IPS-NIHi7 (cell line): Measurements from ENCODE around the gene TMEM30A.
A peak's percentile ranks its signal among the peaks of the same experiment; 100 is the strongest.

ENCODE experiments used
- DNase-seq: peaks from one replicate; pipeline ENCODE4 v3.0.0; 2012; ENCODE audit warnings: mixed read lengths; ENCODE audit errors: extremely low spot score

Gene TMEM30A

DNA sequence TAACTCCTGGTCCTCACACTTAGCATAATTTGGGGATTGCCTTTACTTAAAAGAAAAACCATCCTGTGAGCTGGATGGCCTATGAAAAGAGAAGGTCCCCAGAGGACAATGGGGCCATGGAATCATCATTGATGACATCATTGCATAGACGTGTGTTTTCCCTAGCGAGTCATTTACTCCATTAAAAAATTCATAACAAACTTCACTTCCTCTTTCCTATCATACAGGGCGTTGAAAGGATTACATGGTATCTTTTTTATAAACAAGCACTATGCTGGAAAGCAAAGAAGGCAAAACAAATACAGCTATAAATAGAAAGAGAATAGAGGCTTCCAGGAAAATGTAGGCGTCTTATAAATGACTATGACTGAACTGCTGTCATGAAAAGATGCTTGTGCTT, 67.4 kb downstream of the TMEM30A start:
- no peak for DNase-seq

DNA sequence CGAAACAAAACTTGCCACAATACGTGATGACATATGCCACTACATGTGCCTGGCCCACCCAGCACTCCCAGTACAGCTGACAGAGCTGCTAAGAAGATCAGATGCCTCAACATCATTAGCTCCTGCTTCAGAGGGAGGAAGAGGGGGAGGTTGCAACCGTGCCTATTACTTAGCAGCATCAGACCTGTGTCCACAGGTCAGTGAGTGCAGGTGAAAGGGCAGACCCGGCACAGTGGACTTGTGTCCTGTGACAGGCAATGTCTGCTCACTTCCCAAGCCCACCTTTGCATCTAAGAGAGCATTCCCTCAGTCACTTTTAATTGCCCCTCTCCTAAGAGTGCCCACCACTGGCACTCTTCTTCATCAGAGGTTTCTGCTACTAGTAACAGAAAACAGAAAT, 69.3 kb downstream of the TMEM30A start:
- no peak for DNase-seq

DNA sequence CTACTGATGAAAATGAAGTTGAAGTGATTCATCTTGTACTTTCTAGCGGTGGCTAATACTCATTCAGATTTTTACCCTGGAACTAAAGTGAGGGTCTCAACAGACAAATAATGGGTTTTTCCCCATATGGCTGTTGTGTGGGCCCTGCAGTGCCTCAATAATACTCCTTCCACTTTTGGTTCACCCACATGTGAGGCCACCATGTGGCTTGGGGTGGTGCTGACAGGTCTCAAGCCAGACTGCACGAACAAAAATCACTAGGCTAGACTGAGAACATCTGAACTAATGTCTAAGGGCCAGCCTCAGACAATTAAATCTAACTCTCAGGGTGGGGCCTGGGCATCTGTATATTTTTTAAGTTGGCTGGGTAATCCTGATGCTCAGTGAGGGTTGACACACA, 70.9 kb downstream of the TMEM30A start:
- DNase-seq, result no peak

DNA sequence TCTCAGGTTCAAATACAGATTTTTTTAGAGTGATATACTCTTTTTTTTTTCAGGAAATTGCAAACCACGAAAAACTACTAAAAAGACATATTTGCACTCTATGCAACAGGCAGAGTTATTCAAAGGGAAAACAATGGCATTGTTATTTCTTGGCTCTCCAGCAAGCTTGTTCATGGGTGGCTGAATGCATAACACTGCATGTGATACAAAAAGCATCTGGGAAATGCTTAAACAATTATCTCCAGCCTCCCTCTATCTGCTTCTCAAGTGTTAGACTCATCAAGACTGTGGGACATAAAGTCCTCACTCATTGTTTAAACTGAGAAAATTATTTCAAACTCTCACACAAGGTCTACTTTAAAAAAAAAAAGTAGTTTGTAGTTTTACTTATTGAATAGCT, 71.5 kb downstream of the TMEM30A start:
- no peak for DNase-seq

DNA sequence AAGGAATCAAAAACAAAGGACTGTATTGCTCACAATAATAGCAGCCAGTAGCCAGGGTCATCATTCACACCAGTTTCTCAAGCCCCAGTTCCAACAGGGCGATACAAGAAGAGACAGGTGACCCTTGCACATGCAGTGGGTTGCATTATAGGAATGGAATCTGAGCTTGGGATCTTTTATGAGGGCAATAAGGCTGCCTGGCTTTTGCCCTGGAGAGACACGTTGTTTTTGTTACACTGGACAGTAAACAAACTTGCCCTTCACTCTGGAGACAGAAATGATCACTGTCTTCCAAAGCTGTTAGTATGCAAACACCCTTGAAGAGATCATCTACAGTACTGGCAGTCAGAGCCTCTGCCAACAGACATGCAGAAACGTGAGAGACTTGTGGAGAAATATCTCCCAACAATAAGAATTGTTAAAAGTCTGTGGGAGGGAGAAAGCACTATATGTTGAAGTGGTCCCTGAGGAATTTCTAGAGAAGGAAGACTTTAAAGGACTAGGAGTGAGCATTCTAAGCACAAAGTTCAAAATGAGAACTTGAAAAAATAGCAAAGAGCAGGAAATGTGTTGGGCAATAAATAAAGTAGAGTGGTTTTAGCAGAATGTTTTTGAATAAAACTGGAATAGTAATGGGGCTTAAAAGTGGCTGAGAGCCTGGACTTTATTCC, 72.5 kb downstream of the TMEM30A start:
- DNase-seq, result no peak

DNA sequence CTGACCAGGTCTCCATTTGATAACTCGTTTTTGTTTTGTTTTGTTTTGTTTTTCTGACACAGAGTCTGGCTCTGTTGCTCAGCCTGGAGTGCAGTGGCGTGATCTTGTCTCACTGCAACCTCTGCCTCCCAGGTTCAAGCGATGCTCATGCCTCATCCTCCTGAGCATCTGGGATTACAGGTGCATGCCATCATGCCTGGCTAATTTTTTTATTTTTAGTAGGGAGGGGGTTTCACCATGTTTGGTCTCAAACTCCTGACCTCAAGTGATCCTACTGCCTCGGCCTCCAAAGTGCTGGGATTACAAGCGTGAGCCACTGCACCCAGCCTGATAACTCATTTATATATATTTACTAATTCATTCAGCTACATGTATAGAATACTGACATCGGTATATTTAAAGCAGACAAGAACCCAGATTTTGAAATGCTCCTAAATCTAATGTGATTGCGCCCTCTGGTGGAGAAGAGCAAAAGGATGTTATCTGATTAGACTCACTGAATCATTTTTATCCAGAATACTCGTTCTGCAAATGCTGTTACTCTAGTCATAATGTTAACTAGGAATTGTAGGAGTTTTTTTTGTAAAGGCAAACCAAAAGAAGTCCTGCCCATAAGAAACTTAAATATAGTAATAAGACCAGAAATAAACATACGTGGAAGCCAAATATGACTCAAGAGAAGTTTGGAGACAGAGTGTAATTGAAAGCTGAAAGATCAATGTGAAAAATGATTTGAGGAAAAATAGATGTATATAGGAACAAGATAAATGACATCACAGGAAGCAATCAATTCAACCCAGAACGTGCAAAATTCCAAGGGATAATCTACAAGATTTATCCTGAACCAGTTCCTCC, 73.5 kb downstream of the TMEM30A start:
- DNase-seq, result peak; percentile 20

DNA sequence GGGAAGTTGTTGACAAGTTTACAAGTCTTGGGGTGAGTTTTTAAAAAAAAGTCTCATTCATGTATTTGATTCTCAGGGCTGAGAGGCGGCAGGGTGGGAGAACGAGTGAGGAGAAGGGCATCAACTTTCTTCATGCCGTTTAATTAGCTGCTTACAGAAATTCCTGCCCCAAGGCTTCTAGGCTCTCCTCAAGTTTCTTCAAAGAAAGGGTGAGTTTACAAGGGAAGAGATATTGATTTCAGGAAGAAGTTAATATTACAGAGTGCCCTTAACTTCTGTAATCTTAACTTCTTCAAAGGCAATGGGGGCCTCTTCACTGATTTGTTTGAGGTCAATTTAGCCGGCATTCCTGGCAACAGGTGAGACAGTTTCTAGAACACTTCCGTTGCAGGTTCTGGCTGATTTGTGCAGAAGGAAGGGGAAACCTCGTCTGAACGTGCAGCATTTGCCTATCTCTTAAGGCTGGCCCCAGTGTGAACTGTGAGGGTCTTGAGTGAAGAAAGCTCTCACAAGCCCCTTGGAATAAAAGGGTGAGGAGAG, 75.3 kb downstream of the TMEM30A start:
- no peak for DNase-seq

DNA sequence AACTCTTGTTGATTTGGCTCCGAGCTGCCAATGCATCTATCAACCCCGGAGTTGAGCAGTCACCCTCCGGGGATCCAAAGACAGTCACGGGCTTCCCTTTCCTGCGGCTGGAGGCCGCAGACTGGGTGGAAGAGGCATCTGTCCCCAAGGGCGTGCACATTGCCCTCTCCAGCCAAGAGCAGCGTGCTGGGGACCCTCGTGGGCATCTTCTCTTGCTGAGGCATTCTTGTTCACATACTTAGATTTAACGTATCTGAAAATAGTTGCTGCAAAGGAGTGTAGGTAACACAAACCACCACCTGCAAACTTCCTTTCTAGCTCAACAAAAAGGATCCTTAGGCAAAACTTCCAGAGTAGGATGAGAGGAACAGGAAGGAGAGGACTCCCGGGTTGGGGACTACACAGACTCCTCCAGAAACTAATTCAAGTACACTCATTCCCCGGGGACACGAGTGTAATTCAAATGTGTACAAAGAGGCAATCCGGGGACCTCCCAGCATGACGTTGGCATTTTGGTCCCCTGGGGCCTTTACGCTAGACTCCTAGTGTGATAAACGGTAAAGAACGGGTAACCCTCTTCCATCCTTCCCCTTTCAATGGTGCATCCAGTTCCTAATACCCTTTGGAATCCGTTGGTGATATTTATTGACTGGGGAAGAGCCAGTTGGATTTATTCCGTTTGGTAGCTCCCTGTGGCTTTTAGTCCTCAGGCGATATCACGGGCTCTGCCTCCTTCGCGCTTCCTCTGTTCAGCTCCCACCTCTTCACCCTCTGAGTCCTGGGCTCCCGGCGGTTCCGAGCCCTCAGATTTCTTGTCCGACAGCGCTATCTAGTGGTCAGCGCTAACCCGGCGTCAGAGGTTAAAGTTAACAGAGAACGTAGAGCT, 76.1 kb downstream of the TMEM30A start:
- peak; percentile 79 for DNase-seq

DNA sequence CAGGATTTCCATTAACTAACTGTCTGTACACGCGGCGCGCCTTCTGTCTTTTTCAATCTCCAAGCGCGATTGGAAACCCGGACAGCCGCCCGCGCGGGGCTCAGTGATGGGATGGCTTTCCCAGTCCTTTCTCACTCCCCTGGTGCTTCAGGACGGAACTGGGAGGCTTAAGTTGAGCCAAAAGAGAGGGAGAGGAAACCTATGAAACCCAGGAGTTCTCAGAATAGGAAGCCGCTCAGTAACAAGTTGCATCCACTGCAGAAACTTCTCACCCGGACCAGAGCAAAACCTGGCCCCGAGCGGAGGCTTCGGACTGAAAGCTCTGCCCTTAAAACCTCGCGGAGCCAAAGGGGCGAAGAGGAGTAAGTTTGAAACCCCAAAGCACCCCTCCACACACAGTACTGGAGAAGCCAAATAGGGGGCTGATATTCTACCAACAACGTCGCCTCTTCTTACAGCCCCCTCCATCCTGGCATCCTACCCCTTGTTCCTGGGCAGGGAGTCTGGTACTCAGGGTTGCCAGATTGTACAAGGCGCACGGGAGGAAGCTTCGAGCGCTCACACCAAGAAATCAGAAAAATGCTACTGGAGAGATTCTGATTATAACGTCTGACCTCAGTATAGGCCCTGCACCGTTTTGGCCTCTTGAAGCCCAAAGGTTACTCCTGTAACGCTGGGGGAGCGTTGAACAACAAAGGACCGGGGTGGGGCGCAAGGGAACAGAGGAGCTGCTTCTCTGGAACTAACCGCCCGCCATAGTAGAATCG, 77.8 kb downstream of the TMEM30A start:
- peak; percentile 10 for DNase-seq

DNA sequence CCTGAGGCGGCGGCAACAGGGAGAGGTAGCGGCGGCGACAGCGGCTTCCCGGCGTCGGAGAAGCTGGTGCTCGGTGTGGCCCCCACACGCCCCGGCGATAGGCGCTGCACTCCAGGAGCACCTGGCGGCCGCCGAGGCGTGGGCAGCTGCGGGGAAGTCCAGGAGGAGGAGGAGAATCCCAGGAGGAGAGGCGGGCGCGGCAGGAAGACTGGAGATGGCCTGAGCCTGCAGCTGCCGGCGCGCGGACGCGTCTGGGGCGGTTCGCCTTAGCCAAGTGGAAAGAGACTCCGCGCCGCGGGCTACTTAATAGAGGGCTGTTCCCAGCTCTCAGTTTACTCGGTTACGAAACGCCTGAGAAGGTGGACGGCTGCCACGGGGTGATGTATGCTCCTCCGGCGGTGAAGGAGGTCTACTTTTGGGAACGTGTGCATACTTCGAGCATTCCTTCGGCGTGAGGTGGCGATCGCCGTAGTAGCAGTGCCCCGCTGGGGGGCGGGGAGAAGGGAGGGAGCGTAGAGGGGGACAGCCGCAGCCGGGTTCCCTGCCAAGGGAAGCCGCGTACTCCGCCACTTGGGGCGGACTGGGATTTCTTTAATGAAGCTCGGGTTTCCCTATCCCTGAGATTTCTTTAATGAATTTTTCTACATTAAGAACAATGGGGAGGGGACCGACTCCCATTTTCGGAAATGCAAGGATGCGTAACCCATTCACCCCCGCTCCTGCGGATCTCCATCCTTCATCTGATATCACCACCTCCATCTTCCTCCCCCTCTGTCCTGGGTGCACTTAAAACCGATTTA, 78.6 kb downstream of the TMEM30A start, which contains the start of gene COL12A1:
Gene COL12A1, minus strand, starts transcription at position 278 of the 800 bp plus-strand sequence. CDS start 3,261 bp downstream, outside the sequence.
- peak; percentile 65 for DNase-seq

DNA sequence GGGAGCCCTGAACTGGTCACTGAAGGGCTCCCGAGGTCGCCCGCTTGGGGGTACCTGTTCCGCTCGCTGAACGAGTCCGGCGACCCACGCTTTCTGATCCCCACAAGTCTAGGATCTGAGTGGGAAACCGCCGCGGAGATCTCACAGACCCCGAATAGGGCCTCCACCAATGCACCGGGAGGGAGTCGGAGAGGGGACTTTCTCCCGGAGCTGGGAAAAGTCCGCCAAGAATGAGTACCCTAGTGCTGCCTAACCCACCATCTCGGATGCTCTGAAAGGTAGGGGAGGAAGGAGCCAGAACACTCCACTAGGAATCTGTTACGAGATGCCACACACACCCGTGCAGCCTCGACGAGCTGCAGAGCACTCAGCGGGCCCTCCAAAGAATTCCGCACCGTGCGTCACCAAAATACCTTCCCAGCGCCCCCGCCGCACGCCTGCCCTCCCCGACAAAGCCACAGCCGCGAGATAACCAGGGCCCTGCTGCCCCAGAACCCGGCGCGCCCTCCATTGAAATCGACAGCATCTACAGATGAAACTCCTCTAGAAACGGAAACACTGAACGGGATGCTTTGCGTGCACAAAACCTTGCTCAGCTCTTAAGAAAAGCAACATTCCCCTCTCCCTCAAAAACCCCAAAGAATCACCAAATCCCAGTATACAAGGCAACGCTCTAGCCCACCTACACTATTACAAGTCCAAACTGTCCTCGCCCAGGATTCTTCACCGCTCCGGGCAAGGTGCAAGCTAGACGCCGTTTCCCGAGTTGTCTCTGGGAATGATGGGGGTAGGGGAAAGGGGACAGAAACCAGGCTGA, 79.4 kb downstream of the TMEM30A start:
- DNase-seq, result peak; percentile 22

DNA sequence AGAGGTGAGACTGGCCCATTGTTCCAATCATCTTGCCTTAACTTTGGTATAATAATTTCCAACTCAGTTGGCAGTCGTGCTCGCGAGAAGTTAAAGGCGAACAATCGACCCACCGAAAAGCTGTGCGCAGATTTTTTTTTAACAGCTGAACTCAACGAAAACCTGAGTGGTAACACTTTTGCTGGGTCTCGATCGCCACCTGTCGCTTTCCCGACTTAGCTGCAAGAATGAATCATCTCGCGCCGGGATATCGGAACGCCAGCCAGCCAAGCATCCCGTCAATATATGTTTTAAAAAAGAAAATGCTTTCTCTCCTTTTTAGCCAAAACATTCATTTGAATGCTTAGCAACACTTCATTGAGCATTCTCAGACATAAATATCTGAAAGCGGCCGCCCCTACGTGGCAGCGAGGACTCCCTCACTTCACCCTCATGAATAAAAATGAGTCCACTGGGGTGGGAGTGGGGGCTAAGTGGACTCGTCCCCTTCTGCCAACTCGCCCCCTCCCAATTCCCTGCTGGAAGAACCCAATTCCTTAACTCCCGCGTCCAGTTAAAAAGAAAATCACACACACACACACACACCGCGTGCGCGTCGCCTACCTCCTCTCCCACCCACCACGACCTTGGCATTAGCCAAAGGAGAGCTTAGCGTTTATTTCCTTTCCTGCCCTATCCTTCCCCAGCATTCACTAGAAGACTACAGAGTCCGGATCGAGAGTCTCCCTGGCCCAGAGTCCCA, 80.2 kb downstream of the TMEM30A start:
- peak; percentile 72 for DNase-seq

DNA sequence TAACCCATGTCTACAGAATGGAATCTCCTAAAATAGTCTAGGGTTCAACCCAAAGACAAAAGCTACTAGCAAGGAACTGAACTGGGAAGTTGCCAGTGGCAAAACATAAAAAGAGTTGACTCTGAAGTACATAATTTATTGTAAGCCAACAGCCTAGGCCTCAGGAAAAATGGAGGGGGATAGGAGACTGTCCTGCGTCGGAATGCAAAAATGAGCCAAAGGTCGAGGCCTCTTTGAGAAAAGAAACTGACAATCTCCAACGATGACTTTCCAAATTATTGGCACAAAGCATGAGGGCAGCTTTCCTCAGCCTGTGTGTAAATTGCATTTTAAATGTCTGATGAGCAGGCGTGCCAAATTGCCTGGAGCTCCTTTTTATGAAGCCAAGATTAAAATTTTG, 80.9 kb downstream of the TMEM30A start:
- no peak for DNase-seq
